GM18870 (cell line): Measurements from ENCODE around the gene ZDHHC1.

Experiments used
- ATAC-seq: cut with Tn5 transposase; IDR thresholded peaks from one replicate; pipeline ENCODE4 v1.9.1; 2021; ENCODE audit warnings: moderate library complexity; ENCODE audit not compliant: unreplicated experiment

ZDHHC1 gene

DNA sequence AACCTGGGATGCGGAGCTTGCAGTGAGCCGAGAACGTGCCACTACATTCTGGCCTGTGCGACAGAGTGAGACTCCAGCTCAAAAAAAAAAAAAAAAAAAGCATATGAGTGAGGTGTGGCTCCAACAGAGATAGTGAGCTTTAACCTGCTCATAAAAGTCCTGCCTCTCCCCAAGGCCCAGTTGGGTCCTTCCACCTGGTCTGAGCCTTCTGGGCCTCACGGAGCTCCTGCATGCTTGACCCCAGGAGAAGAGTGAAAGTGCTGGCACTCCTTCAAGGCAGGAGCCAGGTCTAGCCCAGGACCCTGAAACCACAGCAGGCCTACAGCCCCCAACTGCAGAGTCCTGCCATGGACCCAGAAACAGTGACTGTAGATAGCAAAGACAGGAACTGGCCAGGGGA, 32.3 kb upstream of the ZDHHC1 start:
- ATAC-seq = no peak

DNA sequence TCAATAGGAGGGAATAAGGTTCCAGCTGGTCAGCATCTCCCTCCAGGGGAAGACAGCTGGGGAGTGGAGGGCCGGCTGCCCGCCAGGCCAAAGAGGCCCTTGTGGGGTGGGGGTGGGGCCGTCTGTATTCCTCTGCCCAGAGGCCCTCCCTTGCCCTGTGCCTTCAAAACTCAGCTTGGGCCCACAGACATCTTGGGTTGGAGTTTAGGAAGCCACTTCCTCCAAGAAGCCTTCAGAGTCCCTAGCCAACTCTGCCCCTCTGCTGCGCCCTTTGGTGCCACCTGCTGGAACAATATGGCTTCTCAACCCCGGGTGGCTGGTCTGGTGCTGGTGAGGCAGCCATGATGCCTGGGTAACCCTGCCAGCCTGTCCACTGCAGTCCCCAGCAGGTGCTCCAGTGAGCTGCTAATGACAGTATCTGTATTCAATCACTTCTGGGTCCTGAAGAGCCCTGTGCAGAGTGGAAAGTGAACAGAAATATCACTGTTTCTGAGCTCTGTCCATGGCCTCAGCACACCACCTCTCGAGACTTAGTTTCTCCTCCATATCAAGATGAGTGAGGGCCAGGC, 31.3 kb upstream of the ZDHHC1 start:
- ATAC-seq = no peak

DNA sequence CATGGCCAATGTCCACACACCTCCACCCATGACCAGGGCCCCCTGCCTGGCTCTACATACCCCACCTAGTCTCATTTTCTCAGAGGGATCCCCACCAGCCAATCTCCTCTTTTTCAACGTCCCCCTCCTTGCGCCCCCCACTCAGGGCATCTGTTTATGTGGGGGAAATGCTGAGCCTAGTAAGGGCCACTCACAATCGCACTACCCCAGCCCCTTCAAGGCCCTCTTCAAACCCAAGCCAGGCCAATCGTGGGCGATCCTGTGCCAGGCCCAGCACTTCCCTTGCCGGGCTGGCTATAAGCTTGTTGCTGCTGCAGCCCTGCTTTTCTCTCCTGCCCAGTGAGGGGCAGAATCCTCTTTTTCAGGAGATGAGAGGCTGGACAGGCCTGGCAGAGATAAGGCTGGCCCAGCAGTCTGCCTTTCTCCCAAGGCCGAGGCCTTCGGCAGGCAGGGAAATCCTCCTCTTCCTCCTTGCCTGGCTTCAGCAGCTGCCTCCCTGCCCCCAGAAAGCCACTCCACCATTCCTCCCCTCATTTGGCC, 30.8 kb upstream of the ZDHHC1 start:
- ATAC-seq = no peak

DNA sequence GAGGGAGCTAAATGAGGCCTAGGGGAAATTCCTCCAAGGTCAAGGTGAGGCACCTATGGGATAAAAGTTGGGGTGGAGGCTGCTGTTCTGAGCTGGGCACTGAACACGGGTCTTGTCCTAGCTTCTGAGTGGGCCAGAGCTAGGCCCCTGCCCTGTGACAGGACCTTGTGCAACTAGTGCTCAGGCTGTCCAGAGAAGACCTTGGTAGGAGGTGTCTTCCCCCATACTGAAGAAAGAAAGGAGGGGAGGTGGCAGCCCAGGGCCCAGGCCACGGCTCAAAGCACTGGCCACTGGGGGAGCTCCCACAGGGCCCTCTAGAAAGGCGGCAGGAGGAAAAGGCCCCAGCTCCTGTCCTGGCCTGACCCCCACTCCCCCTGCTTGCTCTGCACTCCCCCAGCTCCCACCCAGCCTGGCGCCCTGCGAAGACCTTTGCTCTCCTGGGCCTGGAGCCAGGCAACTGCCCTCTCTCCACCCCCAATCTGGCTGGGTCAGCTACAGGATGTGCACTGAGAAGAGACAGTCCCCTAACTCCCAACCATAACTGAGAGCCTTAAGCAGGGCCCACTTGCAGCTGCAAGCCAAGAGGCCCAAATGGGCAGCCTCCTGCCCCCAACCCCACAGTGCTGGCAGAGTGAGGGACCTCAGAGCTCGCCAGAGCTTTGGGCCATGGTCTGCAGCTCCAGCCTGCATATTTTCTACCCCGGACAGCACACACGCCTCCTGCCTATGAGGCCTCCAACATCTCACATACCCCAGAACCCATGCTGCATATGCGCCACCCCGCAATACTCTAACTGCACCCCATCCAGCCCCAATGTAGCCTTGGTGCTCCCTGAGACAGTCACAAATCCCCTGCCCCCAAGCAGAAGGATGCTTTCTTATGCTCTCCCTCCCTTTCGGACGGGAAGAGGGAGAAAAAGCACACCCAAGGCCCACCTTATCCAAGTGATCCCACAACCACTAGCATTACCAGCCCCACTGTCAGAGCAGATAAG, 29.9 kb upstream of the ZDHHC1 start:
- ATAC-seq = no peak

DNA sequence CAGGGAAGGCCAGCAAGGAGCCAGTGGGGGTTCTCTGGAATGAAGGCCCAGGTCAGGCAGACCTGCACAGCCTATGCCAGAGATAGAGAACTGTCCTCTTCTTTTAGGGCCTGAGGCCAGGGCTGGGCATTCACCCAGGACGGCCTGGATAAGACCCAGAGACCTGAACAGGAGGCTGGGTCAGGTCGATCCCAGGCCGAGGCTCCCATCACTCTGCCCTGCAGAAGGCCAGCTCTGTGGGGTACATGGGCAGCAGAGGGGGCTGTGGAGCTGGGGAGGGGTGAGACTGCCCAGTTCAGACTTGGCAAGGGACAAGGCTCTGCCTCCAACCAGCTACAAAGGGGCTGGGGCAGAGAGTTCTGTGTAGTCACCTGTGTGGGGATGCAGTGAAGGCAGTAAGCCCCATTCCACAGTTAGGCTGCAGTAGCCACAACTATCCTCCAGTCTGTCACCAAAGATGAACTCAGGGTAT, 29.2 kb upstream of the ZDHHC1 start:
- no peak for ATAC-seq

DNA sequence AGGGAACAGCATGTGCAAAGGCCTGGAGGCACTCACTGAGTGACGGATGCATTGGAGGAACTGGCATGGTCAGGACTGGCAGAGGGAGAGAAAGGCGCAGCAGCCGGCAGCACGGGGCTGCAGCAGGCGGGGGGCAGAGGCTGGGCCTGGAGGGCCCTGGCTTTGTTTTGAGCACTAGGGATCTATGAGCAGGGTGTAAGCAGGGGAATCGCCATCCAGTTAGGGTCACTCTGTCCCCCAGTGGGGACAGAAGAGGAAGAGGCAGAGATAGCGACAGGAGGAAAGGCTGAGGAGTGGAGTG, 28.8 kb upstream of the ZDHHC1 start:
- ATAC-seq = no peak

DNA sequence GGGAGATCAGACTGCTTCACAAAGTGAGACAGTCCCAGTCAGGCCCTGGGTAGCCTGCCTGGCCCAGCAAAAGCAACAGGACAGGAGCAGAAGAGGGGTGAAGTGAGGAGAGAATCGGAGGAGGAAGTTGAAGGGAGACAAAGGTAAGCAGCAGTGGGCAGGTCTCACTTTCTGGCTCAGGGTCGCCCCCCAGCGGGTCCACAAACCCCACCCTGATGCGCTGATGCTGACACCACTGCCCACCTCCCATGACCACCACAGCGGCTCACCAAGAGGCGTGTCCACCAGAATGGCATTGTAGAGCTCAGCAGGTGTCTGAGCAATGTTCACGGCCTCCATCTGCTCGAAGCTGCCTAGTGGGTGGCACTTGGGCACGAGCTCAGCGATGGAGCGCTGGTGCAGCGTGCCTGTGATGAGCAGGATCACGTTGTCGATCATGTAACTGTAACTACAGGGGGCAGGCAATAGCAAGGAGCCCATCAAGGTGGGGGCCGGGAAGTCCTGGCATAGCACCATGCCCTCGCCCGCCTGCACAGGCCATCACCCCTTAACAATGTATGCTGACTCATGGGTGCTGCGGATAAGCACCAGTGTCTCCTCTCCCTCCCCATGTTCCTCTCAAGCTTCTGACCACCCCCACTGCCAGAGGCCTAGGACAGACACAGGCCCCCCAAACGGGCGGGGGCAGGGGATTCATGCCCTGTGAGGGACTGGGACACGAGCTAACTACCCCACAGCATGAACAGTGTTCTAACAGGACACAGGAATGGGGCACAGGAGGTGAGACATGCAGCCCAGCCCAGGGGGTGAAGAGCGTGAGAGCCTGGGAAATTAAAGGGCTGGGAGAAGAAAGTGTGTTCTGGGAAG, 28.2 kb upstream of the ZDHHC1 start:
- no peak for ATAC-seq

DNA sequence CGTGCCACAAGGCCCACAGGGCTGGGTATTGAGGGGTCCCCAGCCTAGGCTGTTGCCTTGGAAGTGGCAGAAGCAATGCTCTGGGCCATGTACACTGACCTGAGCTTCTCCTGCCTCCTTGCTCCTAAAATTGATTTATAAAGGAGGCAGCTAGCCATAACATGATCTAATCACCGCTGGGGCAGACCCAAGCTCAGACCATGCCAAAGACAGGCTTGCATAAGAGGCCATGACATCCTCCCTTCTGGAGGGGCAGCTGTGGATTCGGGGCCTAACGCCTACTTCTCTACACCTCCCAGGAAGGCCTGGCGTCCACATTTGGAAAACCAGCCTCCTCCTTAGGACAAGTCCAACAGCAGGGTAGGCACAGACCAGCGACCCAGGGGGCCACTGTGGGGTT, 27.0 kb upstream of the ZDHHC1 start:
- no peak for ATAC-seq

DNA sequence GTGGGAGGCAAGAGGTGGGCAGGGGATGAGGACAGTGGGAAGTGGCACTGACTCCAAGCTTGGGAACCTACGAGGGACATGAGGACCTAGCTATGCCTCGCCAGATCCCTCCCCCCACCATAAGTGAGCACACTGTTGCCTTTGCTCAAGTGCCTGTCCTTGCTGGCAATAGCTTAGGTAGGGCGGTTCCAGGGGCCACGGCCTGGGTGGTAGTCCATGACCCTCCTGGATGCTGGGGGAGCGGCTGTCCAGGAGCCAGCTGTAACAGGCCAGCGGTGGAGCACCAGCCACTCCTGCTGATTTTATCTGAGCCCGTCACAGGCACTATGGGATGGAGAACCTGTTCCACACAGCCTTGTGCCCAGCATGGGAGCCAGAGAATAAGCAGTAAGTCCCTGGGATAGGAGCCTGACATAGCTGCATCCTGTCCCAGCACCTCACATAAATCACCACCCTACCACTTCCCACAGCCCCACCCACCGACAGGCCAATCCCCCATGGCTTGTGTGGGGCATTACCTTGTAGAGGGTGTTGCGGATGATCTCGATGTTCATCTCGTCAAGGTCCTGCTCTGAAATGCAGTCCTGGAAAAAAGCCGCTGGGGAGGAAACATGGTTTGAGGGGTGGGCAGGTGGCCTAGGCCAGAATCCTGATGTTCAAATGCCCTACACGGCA, 26.4 kb upstream of the ZDHHC1 start:
- no peak for ATAC-seq

DNA sequence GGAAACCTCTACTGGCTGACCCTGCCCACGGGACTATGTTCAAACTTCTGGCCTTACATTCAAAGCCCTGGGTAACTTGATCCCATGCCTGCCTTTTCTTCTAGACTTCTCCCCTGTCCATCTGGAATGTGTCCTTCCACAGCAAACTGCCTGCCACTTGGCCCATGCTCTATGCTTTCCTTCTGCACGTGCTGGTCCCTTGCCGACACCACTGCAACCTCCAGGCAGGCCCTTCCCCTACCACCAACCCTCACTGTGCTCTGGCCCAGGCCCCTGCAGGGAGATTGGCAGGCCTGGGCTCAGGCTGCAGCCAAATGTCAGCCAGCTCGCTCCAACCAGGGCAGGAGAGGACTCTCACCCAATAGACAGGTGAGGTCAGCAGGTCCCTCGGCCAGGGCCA, 25.6 kb upstream of the ZDHHC1 start:
- no peak for ATAC-seq

DNA sequence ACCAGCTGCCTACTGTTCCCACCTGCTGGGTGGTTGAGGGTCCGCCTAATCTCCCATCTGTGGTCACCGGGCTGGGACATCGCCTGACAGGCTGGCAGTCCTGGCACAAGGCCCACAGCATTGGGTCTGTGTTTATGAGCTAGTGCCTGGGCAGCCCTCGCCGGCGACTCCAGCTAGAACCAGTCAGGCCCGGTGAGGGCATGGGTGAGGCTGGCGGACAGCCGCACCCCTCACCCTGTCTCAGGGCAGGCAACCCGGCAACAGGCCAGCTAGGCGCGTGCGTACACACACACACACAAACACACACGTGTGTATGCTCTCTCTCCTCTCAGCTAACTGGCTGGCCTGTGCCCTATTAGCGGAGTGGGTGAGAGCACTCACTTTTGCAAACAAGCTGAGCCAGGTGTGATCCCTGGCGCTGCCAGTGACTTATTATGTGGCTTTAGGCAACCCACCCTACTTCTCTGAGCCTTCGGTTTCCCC, 25.0 kb upstream of the ZDHHC1 start:
- ATAC-seq = no peak

DNA sequence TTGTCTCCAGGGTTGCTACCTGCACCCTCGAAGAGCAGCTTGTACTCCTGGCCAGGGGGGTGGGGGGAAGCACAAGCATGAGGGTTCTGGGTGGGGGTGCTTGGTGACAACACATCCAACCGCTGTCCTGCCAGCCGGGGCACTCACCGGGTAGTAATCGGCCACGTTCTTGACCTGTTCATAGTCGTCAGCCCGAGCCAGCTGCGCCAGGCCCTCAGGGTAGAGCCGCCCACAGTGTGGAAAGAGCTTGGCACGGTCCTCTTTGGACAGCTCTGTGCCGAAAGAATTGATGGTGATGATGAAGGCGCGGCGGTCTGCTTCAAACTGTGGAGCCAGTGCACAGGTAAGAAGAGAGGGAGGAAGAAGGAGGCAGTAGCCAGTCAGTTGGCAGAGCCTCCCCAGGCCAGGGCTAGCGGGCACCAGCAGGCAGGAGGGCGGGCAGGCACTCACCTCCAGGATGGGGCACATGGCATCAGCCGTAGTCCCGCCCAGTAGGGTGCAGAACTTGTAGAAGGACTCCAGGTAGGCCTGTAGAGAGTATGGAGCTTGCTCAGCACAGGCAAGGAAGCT, 22.6 kb upstream of the ZDHHC1 start:
- ATAC-seq = no peak

DNA sequence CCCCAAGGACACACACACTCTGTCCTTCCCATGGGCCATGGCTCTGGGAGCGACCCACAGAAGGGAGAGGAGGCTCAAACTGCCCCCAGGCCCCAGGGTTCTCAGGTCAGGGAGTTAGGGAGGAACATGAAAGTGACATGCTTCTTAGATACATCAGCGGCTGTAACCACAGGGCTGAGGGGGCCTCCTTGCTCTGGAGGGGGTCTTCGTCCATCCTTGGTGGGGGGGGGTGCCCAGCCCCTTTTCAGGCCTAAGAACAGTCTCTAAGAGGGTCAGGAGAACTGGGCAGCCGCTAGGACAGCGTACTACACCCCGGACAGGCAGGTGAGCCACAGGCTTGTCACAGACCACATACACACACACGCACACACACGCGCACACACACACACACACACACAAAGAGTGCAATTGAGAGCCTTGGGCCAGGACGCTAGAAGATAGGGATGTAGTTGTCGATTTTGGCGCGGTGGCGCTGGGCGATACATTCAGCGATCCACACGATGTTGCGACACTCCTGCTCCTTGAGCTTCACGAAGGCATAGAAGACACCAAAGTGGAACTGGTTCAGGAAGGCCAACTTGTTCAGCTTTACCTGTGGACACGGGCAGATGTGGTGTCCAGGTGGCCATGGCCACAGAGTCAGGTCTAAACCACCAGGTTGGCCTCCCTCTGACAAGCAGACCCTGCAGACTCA, 22.0 kb upstream of the ZDHHC1 start:
- no peak for ATAC-seq

DNA sequence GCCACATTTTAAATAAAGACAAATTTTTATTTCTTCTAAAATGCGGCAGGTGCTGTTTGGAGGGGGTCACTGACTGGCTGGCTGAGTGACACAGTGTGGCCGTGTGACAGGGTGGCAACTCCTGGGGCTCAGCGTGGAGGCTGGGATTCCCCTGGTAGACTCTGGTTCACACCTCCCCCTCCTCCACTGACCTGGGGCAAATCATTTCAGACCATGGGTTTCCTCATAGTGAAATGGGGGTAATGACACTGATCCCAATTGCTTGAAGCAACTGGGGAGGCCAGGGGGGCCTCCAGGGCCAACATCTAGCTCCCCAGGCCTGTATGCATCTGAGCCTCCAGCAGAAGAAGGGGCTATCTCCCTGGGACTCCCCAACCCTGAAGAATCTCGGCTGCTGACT, 21.2 kb upstream of the ZDHHC1 start:
- no peak for ATAC-seq

DNA sequence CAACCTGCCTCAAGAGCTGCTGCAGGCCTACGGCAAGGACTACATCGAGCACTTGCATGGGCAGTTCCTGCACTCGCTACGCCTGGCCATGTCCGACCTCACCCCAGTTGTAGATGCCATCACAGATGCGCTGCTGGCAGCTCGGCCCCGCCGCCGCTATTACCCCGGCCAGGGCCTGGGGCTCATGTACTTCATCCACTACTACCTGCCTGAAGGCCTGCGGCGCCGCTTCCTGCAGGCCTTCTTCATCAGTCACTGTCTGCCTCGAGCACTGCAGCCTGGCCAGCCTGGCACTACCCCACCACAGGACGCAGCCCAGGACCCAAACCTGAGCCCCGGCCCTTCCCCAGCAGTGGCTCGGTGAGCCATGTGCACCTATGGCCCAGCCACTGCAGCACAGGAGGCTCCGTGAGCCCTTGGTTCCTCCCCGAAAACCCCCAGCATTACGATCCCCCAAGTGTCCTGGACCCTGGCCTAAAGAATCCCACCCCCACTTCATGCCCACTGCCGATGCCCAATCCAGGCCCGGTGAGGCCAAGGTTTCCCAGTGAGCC, 20.4 kb upstream of the ZDHHC1 start:
- ATAC-seq = no peak

DNA sequence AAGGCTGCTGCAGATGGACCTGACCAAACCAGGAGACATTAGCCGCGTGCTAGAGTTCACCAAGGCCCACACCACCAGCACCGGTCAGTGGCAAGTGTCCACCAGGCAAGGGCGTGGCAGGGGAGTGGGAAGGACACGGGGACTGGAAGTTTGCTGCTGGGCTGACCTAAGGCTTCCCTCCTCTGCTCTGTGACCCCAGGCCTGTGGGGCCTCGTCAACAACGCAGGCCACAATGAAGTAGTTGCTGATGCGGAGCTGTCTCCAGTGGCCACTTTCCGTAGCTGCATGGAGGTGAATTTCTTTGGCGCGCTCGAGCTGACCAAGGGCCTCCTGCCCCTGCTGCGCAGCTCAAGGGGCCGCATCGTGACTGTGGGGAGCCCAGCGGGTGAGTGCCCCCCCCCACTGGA, 19.5 kb upstream of the ZDHHC1 start:
- ATAC-seq = no peak

DNA sequence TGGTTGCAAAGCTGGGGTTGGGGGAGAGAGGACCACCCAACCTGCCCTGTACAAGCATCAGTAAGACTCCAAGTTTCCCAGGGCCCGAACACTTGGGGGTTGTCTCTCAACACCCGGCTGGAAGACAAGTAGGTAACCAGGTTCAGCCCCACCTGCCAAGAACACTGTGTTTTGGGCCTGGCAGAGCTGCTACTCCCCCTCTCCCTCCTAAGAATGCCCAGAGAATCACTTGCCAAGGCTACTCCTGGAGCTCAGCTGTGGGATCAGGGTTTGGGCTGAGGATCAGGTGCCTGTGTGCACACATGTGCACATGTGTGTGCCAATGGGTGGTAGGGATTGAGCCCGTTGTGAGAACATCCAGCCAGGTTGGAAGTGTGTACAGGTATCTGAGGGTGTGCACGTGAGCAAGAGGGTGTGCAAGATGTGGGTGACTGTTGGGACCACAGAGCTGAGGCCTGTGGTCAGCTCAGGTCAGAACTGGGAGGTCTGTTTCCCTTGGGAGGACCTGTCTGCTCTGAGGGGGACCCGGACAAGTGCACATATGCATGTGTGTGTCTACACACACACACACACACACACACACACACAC, 16.9 kb upstream of the ZDHHC1 start:
- ATAC-seq = no peak

DNA sequence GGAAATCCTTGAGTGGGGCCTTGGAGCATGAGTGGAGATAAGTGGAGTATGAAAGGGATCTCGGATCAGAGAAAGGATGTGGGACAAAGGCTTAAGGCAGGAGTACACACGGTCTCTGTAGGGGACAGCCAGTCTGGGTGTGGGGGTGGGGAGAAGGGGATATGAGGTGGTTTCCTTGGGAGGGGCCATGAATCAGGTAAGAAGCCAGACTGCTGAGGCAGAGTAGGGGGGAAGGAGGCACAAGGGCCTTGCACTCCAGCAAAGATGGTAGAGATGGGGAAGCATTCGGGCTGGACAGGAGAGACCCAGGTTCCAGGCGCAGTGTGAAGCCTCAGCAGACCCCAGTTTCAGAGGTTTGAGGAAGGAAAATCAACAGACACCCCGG, 16.2 kb upstream of the ZDHHC1 start:
- ATAC-seq = no peak
